AG04449 (cell line): ENCODE results near the gene KIT.

Source experiments
- CTCF ChIA-PET: fragments of 350-600 bp; formaldehyde crosslinking; extraction: SDS; loops from one replicate; lab custom pipeline; 2021; ENCODE audit warnings: antibody characterized with exemption; lab: Yijun Ruan, JAX
- POLR2A ChIA-PET: fragments of 400-600, 350-600 bp; formaldehyde crosslinking; extraction: SDS; loops from one replicate; lab custom pipeline; 2020; ENCODE audit warnings: antibody characterized with exemption, inconsistent platforms; lab: Yijun Ruan, JAX
- DNase-seq: peaks from one replicate; pipeline ENCODE4 v3.0.0-alpha.2; 2010; ENCODE audit warnings: low read depth, low spot score
- H3K4me3 ChIP-seq: 2 replicates; pipeline ENCODE4 v1.5.1; 2011; ENCODE audit warnings: low read depth, mild to moderate bottlenecking, control low read depth, low read length
- TF ChIP-seq, protein P1 (sequence below): IDR thresholded peaks from one replicate; pipeline ENCODE4 v1.5.1; 2011; ENCODE audit warnings: mild to moderate bottlenecking, moderate library complexity, low read length, control low read depth, inconsistent platforms; ENCODE audit not compliant: insufficient read depth; ENCODE audit errors: missing control alignments

The KIT gene

DNA sequence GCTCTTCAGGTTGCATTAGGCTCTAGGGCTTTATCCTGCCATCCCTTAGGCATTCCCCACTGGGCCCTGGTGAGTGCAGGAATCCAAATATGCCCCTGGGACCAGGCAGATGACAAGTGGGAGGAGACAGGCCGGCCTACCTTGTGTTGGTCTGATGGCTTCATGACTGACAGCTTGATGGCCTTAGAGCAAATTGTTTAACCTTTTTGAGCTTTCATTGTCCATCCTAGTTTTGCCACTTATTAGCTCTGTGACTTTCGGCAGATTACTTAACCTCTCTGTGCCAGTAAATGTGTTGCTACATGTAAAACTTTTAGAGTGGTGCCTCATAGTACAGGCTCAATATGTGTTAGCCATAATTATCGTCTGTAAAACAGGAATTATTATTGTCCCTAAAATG, 4.4 kb downstream of the KIT start:
- POLR2A ChIA-PET: interaction anchor here (0.8 to 1.4 kb wide), 6 partner anchors 26 to 298 kb away, joined by 3 to 6 read pairs (median 4); no protein-coding TSS in a partner anchor
- no peak for DNase-seq
- TF ChIP-seq, protein P1, sequence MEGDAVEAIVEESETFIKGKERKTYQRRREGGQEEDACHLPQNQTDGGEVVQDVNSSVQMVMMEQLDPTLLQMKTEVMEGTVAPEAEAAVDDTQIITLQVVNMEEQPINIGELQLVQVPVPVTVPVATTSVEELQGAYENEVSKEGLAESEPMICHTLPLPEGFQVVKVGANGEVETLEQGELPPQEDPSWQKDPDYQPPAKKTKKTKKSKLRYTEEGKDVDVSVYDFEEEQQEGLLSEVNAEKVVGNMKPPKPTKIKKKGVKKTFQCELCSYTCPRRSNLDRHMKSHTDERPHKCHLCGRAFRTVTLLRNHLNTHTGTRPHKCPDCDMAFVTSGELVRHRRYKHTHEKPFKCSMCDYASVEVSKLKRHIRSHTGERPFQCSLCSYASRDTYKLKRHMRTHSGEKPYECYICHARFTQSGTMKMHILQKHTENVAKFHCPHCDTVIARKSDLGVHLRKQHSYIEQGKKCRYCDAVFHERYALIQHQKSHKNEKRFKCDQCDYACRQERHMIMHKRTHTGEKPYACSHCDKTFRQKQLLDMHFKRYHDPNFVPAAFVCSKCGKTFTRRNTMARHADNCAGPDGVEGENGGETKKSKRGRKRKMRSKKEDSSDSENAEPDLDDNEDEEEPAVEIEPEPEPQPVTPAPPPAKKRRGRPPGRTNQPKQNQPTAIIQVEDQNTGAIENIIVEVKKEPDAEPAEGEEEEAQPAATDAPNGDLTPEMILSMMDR: no peak
- H3K4me3 ChIP-seq: 0 out of 2 replicates have a peak overlapping the region, but pooled peaks have one; percentile 2
- CTCF ChIA-PET: interaction anchor here (1.4 to 6.0 kb wide), 2 partner anchors 298 to 340 kb away, joined by 4 to 44 read pairs; no protein-coding TSS in a partner anchor

- DNase-seq: no peak
- TF ChIP-seq, protein P1: no peak
- POLR2A ChIA-PET: interaction anchor here (1.1 kb wide), 1 partner anchor 163 kb away, joined by 3 read pairs; no protein-coding TSS in a partner anchor
- CTCF ChIA-PET: interaction anchor here (1.0 to 6.0 kb wide), 4 partner anchors 23 to 344 kb away, joined by 3 to 44 read pairs (median 3); no protein-coding TSS in a partner anchor
- no peak overlapping the region for H3K4me3 ChIP-seq
These were observed 5.3 kb downstream of the KIT start for GRCh38 chr4:54662901-54663585.

DNA sequence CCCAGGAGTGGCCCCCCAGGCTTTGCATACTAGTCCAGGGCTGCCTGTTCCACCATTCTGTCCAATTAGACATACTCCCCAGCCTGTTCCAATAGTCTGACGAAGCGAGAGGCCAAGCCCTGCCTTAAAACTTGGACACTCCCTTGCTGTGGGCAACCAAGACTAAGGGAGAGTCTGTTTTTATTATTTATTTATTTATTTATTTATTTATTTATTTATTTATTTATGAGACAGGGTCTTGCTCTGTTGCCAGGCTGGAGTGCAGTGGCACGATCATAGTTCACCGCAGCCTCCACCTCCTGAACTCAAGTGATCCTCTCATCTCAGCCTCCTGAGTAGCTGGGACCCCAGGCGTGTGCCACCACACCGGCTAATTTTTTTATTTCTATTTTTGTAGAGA, 6.6 kb downstream of the KIT start:
- TF ChIP-seq, protein P1: no peak
- ChIA-PET POLR2A (no interaction called here), CTCF (interaction anchor here (0.9 to 6.0 kb wide), 3 partner anchors 19 to 296 kb away, joined by 3 to 44 read pairs (median 3); no protein-coding TSS in a partner anchor)
- no peak for DNase-seq
- H3K4me3 ChIP-seq: no peak overlapping the region

GRCh38 chr4:54668014-54668611, 10.4 kb downstream of the KIT start:
- TF ChIP-seq, protein P1: no peak
- POLR2A ChIA-PET: no interaction called here
- no peak overlapping the region for H3K4me3 ChIP-seq
- CTCF ChIA-PET: interaction anchor here (1.3 kb wide), 1 partner anchor 10 kb away, joined by 3 read pairs; no protein-coding TSS in a partner anchor
- no peak for DNase-seq

DNA sequence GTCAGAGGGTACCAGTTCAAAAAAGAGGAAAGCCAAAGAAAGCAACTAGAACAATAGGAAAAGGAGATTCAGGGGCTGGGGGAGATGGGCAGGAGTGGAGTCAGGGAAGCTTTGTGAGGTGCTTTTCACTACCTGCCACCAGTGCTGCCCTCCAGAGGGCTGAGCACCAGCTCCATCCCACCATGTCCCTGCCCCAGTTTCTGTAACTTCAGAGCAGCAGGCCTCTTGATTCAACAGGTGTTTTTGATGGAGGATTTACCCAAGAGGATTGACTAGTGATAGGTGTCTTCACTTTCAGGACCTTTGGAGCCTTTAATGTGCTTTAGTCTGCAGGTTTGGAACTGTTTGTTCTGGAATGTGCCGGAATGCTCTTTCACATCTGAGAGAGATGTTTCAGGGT, 12.1 kb downstream of the KIT start:
- TF ChIP-seq, protein P1: no peak
- POLR2A ChIA-PET: no interaction called here

More for the DNA sequence above, 12.1 kb downstream of the KIT start:
- H3K4me3 ChIP-seq: no peak overlapping the region
- CTCF ChIA-PET: no interaction called here
- no peak for DNase-seq
